Fibroblast of villous mesenchyme (primary cell): ENCODE data around the gene RIOX2. TPM values are rescaled to one million over a fixed set of nuclear protein-coding genes. Genes with fewer than 3 reads are reported as not detected.

Experiments
- DNase-seq: peaks from one replicate; pipeline ENCODE4 v3.0.0-alpha.2; 2010; ENCODE audit warnings: low read depth
- H3K4me3 ChIP-seq: 2 replicates; pipeline ENCODE4 v1.5.1; 2011; ENCODE audit warnings: low read depth, mild to moderate bottlenecking, low read length
- total RNA-seq: library from RNA; depleted of rRNA; stranded (reverse); fragments of >200 nt; gene quantifications from 2 replicates; pipeline ENCODE4 v1.2.3, GENCODE V29; 2012
- TF ChIP-seq, protein P1 (sequence below): IDR thresholded peaks from 2 replicates; pipeline ENCODE4 v1.5.1; 2012; ENCODE audit warnings: low read depth, mild to moderate bottlenecking, low read length; ENCODE audit not compliant: insufficient read depth

RIOX2 gene
- total RNA-seq, 1 donor, result 34.1 TPM

DNA sequence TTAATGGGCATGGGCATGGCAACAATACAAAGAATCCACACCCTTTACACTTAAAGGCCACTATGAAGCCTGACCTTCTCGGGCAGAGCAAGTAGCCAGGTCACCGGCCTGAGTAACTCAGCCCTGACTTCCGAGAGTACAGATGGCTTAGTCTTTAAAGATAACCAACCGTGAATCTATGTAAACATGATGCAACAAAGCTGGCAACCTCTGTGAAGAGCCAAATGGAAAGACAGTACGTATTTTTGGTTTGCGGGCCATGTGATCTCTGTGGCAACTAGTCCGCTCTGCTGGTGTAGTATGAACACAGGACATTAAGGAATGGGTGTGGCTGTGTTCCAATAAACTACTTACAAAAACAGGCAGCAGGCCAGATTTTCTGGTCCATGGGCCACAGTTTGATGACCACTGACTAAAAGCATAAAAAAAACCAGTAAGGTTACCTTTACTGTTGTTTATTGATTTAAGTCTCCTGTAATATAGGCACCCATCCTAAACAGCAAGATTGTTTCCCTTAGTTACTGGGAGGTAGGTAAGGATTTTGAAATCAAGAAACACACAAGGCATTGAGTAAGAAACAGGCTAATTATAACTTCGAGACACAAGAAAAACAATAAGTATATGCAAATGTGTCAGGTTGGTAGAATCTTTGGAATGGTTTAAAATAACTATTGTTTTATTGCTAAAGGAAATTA is 14.5 kb downstream of the RIOX2 start:
- TF ChIP-seq, protein P1, sequence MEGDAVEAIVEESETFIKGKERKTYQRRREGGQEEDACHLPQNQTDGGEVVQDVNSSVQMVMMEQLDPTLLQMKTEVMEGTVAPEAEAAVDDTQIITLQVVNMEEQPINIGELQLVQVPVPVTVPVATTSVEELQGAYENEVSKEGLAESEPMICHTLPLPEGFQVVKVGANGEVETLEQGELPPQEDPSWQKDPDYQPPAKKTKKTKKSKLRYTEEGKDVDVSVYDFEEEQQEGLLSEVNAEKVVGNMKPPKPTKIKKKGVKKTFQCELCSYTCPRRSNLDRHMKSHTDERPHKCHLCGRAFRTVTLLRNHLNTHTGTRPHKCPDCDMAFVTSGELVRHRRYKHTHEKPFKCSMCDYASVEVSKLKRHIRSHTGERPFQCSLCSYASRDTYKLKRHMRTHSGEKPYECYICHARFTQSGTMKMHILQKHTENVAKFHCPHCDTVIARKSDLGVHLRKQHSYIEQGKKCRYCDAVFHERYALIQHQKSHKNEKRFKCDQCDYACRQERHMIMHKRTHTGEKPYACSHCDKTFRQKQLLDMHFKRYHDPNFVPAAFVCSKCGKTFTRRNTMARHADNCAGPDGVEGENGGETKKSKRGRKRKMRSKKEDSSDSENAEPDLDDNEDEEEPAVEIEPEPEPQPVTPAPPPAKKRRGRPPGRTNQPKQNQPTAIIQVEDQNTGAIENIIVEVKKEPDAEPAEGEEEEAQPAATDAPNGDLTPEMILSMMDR, result no peak
- DNase-seq, result peak; percentile 95

DNA sequence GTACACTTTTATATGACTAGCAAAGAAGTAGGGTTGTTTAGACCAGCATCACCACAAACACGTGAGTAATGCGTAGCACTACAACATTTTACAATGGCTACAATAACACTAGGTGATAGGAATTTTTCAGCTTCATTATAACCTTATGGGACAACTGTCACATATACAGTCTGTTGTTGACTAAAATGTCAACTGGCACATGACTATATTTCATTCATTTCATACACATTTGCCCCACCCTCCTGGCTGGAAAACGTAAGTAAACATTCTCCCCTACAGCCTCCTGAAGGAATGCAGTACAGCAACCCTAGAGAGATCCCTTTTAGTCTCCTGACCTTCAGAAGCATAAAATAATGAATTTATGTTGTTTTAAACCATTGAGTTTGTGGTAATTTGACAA is 16.2 kb downstream of the RIOX2 start:
- no peak overlapping the region for H3K4me3 ChIP-seq
- DNase-seq, result no peak
- TF ChIP-seq, protein P1, result no peak

More for the DNA sequence above, 14.5 kb downstream of the RIOX2 start:
- H3K4me3 ChIP-seq, result no peak overlapping the region

DNA sequence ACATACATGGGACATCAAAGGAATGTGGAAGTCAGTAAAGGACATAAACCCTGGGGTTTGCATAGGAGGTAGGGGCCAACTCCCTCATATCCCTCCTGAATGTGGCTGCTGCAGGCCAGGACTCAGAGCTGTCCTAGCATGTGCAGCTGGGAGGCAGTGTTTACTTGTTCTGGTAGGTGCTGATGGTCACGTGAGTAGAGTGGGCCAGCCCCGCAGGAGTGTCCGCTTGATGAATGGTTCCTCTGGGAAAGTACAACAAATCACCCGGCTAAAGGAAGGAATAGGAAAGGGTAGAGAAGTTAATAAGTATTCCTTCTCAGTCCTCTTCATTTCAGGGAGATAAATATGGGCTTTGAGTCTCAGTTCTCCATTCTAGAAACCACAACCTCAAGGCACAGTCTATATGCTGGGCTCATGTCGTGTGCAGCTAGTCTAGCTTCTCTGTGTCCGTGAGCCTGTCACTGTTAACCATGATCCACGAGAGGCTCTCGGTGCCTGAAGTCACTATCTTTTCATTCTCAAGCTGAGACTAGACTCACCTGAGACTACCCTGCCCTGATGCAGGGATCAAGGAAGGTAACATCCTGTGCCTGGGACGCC is 17.9 kb downstream of the RIOX2 start:
- DNase-seq, result no peak
- TF ChIP-seq, protein P1, result no peak
- H3K4me3 ChIP-seq, result no peak overlapping the region

DNA sequence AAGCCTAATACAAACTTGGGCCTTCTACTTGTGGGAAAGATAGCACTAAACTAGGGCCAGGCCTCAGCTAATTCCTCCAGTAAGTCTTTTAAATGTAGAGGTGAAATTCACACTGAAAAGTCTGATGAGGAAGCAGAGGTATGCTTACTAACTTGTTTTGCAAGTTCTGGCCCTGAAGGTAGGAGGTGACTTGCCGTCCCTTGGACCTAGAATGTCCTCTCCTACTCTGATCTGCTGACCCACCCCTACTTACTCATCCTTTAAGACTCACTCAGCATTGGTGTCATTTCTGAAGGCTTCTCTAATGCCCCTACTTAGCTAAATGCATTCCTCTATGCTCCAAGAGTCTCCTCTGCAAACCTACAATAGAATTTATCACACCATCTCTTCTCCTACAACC is 19.4 kb downstream of the RIOX2 start:
- no peak overlapping the region for H3K4me3 ChIP-seq
- DNase-seq, result no peak
- TF ChIP-seq, protein P1, result no peak

DNA sequence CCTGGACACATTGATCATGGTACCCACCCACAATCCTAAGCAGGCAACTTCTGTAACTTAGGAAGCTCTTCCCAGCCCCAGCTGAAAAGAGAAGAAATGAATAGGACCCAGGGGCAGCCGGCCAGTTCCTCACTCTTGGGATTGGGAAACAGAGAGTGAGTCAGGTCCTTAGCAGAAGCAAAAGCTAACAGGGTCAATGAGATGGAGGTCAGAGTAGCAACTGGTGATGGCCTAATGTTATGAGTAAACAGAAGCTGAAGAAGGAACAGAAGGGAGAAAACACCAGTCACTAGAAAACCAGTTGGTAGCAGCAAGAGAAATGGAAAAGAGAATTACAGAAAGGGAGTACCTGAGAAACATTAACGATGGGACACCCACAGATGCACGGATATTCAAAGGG is 20.0 kb downstream of the RIOX2 start:
- peak; percentile 87 for DNase-seq
- H3K4me3 ChIP-seq, result no peak overlapping the region
- TF ChIP-seq, protein P1, result no peak

DNA sequence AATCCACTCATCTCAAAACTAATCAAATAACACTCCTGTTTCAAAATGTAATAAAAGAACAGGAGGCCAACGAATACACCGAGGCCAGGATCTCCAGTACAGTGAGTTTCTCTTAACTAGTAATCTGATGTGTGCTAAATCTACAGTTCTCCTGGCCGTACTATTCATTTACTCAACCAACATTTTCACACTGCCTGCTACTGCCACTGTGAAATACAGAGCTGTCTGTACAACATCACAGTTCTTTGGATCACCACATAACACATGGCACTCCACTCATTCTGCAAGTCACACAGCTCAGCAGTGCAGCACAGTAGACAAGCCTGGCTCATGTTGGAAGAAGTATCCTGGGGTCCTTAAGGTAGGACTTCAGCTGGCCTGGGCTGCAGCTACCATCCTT is 21.9 kb downstream of the RIOX2 start:
- TF ChIP-seq, protein P1, result no peak
- H3K4me3 ChIP-seq, result no peak overlapping the region
- no peak for DNase-seq

DNA sequence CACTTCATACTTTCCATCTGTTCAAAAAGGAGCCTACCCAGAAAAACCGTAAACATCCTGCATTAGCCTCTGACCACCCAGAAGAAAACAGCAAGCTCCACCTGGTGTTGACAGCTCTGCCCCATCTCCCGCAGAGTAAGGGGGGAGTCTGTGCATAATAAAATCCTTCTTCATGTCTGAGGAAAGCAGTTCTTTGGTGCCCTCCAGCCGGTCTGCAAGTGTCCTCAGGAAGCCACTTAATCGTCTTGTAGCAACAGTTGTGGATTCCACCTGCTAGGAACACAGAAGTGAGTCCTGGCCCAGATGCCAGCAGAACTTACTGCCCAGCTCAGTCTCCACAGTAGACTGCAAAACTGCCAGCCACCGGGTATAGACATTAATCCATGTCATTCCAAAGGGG is 22.5 kb downstream of the RIOX2 start:
- H3K4me3 ChIP-seq, result no peak overlapping the region
- DNase-seq, result no peak
- TF ChIP-seq, protein P1, result no peak
